NCI-H2227 treated with DMSO at 0.1 percent for 48 hours (cell line): ENCODE results near the gene CACNA1C.

Experiments used
- DNase-seq: peaks from one replicate; lab custom pipeline; 2025; lab: John Stamatoyannopoulos, UW

Gene CACNA1C

GRCh38 chr12:2258025-2258424 lies 205.2 kb downstream of the CACNA1C start:
- no peak for DNase-seq

- no peak for DNase-seq
Observed at GRCh38 chr12:2259369-2259768, 206.6 kb downstream of the CACNA1C start.

GRCh38 chr12:2260441-2260840 lies 207.7 kb downstream of the CACNA1C start:
- no peak for DNase-seq

- no peak for DNase-seq
Observed at GRCh38 chr12:2261708-2262107, 208.9 kb downstream of the CACNA1C start.

- no peak for DNase-seq
Observed at GRCh38 chr12:2262449-2262848, 209.7 kb downstream of the CACNA1C start.

GRCh38 chr12:2263901-2264300 lies 211.1 kb downstream of the CACNA1C start:
- DNase-seq, result no peak

GRCh38 chr12:2264651-2265232 lies 212.0 kb downstream of the CACNA1C start:
- no peak for DNase-seq

GRCh38 chr12:2265461-2266167 lies 212.8 kb downstream of the CACNA1C start:
- DNase-seq, result no peak

GRCh38 chr12:2266666-2267620 lies 214.2 kb downstream of the CACNA1C start:
- DNase-seq, result no peak

GRCh38 chr12:2267703-2268470 lies 215.1 kb downstream of the CACNA1C start:
- DNase-seq, result no peak

GRCh38 chr12:2268471-2269286 lies 215.9 kb downstream of the CACNA1C start:
- no peak for DNase-seq

- DNase-seq, result no peak
Observed at GRCh38 chr12:2270846-2271245, 218.1 kb downstream of the CACNA1C start.

- DNase-seq, result no peak
Observed at GRCh38 chr12:2271961-2272360, 219.2 kb downstream of the CACNA1C start.

GRCh38 chr12:2273288-2273687 lies 220.5 kb downstream of the CACNA1C start:
- no peak for DNase-seq

- DNase-seq, result no peak
Observed at GRCh38 chr12:2273751-2274150, 221.0 kb downstream of the CACNA1C start.

- no peak for DNase-seq
Observed at GRCh38 chr12:2274733-2275132, 221.9 kb downstream of the CACNA1C start.

- no peak for DNase-seq
Observed at GRCh38 chr12:2276288-2277033, 223.7 kb downstream of the CACNA1C start.

GRCh38 chr12:2277492-2278155 lies 224.8 kb downstream of the CACNA1C start:
- DNase-seq, result no peak

- DNase-seq, result no peak
Observed at GRCh38 chr12:2281446-2281845, 228.7 kb downstream of the CACNA1C start.

GRCh38 chr12:2282318-2282717 lies 229.5 kb downstream of the CACNA1C start:
- no peak for DNase-seq
